GM18909 (cell line): ENCODE results near the gene TMA16.
A peak's percentile ranks its signal among the peaks of the same experiment; 100 is the strongest.

ENCODE experiments used
- ATAC-seq: cut with Tn5 transposase; IDR thresholded peaks from one replicate; pipeline ENCODE4 v1.9.1; 2021; ENCODE audit warnings: mild to moderate bottlenecking; ENCODE audit not compliant: unreplicated experiment, poor library complexity

TMA16 gene

DNA sequence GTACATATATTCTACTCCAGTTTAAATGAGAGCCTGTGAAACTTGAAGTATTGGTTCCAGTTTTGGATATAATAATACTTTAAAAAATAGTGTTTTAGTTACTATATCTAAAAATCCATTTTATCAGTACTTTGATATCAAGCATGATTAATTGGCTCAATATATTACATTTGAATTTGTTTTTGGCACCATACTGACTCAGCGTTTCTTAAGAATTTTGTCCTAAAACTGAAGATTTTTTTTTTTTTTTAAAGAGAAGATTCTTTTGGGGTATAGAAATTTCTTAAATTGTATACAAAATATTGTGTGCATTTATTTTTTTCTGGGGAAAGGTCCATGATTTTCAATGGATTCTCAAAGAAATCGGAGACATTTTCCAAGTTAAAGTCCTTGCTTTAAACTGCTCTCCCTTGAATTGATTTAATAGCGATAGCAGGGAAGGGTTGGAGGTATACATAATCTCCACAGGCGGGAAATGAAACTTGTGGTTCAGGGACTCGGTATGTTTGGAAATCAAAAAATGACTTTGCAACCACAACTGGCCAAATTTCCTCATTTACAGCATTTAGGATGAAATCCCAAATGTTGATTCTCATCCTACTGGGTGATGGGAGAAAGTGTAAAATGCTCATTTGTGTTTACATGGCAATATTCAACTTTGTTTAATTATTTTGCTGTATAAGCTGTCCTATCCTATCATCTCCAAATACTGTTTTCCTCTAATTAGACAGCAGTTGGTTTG, 62.3 kb downstream of the TMA16 start:
- no peak for ATAC-seq

DNA sequence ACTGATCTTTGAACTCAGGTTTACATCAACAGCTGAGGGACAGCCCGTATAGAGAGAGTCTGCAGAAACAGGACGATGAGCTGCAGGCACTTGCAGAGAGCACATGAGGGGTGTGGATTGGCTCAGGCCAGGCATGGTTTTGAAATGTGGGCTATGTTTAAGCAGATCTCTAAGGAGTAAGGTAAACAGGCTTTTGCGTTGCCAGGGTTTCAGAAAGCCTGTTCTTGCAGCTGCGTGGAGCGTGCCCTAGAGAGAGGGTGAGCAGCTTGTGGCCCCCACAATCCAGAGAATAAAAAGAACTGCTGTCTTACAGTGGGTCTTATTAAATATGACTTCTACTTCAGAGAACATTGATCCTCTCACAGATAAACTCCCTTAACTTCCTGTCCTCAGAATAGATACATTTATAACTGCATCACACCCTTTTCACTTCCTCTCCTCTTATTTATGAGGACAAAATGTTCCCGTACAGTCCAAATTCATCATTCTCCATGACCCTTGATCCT, 64.1 kb downstream of the TMA16 start:
- peak; percentile 67 for ATAC-seq

DNA sequence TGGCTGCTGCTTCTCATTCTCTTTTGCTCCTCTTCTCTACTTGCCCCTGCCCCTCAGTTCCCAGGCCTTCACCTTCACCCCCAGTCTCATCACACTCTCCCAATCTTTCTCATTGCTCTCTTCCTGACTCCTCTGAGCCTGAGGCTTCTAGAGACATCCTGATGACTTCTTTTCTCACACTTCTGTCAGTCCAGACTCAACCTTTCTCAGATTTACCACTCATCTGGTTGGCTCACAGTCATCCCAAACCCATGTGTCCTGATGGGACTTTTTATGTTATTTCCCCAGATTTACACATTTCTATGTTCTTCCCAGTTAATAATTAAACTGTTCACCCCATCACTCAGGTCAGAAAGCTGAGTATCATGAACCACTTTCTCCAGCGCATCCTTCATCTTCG, 68.0 kb downstream of the TMA16 start:
- ATAC-seq, result no peak

GRCh38 chr4:163563592-163563991, 69.1 kb downstream of the TMA16 start:
- no peak for ATAC-seq

GRCh38 chr4:163564221-163564720, 69.8 kb downstream of the TMA16 start:
- ATAC-seq, result no peak

GRCh38 chr4:163565226-163566135, 71.0 kb downstream of the TMA16 start:
- ATAC-seq, result no peak

- no peak for ATAC-seq
These were observed 71.8 kb downstream of the TMA16 start for GRCh38 chr4:163566257-163566796.

GRCh38 chr4:163568843-163569242, 74.4 kb downstream of the TMA16 start:
- ATAC-seq, result peak; percentile 89
